HL-60 (cell line): ENCODE measurements around the gene CXCR6.

Experiments used
- GABPA ChIP-seq: IDR thresholded peaks from 2 replicates; pipeline ENCODE4 v1.6.1; 2012; ENCODE audit warnings: low read depth
- POLR2AphosphoS5 ChIP-seq: IDR thresholded peaks from 2 replicates; pipeline ENCODE4 v1.6.1; 2012; ENCODE audit warnings: low read depth
- TF ChIP-seq, protein P1 (sequence below): IDR thresholded peaks from one replicate; pipeline ENCODE4 v1.5.1; 2011; ENCODE audit warnings: low read length, control low read depth, inconsistent platforms; ENCODE audit not compliant: insufficient read depth
- TF ChIP-seq, protein P2 (sequence below): IDR thresholded peaks from 2 replicates; pipeline ENCODE4 v1.6.1; 2012; ENCODE audit warnings: low read depth; ENCODE audit not compliant: insufficient replicate concordance

DNA sequence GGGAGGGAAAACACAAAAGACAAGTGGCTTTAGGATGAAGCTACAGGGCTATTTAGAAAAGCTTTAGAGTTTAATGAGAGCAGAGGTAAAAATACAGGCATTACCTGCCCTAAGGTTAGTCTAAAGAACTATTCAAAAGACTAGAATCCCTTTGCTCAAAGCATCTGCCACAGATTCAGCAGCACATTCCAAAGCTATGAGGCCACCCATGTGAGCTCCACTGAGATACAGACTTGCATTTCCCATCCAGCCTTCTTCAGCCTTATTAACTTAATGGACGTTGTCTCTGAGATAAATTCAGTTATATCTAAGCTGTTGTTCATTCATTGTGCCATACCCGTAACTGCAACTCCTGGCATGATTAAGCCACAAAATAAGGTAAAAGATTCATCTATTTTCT, 25.4 kb downstream of the CXCR6 start:
- TF ChIP-seq, protein P1, sequence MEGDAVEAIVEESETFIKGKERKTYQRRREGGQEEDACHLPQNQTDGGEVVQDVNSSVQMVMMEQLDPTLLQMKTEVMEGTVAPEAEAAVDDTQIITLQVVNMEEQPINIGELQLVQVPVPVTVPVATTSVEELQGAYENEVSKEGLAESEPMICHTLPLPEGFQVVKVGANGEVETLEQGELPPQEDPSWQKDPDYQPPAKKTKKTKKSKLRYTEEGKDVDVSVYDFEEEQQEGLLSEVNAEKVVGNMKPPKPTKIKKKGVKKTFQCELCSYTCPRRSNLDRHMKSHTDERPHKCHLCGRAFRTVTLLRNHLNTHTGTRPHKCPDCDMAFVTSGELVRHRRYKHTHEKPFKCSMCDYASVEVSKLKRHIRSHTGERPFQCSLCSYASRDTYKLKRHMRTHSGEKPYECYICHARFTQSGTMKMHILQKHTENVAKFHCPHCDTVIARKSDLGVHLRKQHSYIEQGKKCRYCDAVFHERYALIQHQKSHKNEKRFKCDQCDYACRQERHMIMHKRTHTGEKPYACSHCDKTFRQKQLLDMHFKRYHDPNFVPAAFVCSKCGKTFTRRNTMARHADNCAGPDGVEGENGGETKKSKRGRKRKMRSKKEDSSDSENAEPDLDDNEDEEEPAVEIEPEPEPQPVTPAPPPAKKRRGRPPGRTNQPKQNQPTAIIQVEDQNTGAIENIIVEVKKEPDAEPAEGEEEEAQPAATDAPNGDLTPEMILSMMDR, result no peak
- TF ChIP-seq POLR2AphosphoS5 (no peak), GABPA (no peak)
- TF ChIP-seq, protein P2, sequence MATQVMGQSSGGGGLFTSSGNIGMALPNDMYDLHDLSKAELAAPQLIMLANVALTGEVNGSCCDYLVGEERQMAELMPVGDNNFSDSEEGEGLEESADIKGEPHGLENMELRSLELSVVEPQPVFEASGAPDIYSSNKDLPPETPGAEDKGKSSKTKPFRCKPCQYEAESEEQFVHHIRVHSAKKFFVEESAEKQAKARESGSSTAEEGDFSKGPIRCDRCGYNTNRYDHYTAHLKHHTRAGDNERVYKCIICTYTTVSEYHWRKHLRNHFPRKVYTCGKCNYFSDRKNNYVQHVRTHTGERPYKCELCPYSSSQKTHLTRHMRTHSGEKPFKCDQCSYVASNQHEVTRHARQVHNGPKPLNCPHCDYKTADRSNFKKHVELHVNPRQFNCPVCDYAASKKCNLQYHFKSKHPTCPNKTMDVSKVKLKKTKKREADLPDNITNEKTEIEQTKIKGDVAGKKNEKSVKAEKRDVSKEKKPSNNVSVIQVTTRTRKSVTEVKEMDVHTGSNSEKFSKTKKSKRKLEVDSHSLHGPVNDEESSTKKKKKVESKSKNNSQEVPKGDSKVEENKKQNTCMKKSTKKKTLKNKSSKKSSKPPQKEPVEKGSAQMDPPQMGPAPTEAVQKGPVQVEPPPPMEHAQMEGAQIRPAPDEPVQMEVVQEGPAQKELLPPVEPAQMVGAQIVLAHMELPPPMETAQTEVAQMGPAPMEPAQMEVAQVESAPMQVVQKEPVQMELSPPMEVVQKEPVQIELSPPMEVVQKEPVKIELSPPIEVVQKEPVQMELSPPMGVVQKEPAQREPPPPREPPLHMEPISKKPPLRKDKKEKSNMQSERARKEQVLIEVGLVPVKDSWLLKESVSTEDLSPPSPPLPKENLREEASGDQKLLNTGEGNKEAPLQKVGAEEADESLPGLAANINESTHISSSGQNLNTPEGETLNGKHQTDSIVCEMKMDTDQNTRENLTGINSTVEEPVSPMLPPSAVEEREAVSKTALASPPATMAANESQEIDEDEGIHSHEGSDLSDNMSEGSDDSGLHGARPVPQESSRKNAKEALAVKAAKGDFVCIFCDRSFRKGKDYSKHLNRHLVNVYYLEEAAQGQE, result no peak
